Colon (tissue), 2 donors: ENCODE data around the gene GSG1L2.
"Not testable (repeated sequence)": the region's sequence is repeated elsewhere in the genome, so short reads cannot be mapped to it uniquely, and the experiment has no call there.

ENCODE experiments used
- FAIRE-seq: peaks from 2 replicates; lab custom pipeline; 2012; peaks lifted over from hg19 to GRCh38; lab: Jason Lieb, UNC
- donor health status: control.
- donor health status: control.

The GSG1L2 gene

GRCh38 chr17:9788601-9789000, 33.3 kb downstream of the GSG1L2 start:
- no peak for FAIRE-seq

GRCh38 chr17:9784544-9784943, 37.3 kb downstream of the GSG1L2 start:
- FAIRE-seq = no peak

GRCh38 chr17:9783465-9783864, 38.4 kb downstream of the GSG1L2 start:
- not testable (repeated sequence) for FAIRE-seq

- no peak for FAIRE-seq
Observed at GRCh38 chr17:9783050-9783449, 38.8 kb downstream of the GSG1L2 start.

GRCh38 chr17:9780552-9780951, 41.3 kb downstream of the GSG1L2 start:
- FAIRE-seq = no peak

- FAIRE-seq = no peak
Observed at GRCh38 chr17:9776911-9777310, 45.0 kb downstream of the GSG1L2 start.

GRCh38 chr17:9772658-9773057, 49.2 kb downstream of the GSG1L2 start:
- no peak for FAIRE-seq

- FAIRE-seq = no peak
Observed at GRCh38 chr17:9771465-9771864, 50.4 kb downstream of the GSG1L2 start.

- no peak for FAIRE-seq
Observed at GRCh38 chr17:9769036-9769695, 52.7 kb downstream of the GSG1L2 start.

- no peak for FAIRE-seq
Observed at GRCh38 chr17:9768381-9768934, 53.4 kb downstream of the GSG1L2 start.

GRCh38 chr17:9767432-9767991, 54.4 kb downstream of the GSG1L2 start:
- FAIRE-seq = no peak

- no peak for FAIRE-seq
Observed at GRCh38 chr17:9766970-9767369, 54.9 kb downstream of the GSG1L2 start.

- FAIRE-seq = no peak
Observed at GRCh38 chr17:9765322-9765721, 56.6 kb downstream of the GSG1L2 start.

GRCh38 chr17:9763643-9764042, 58.2 kb downstream of the GSG1L2 start:
- no peak for FAIRE-seq

- no peak for FAIRE-seq
Observed at GRCh38 chr17:9760266-9760665, 61.6 kb downstream of the GSG1L2 start.

- no peak for FAIRE-seq
Observed at GRCh38 chr17:9755083-9755482, 66.8 kb downstream of the GSG1L2 start.
